Stimulated activated effector memory CD8-positive, alpha-beta T cell treated with anti-CD3 and anti-CD28 coated beads, Interleukin-12 subunit alpha, Interleukin-12 subunit beta, amount 100 ng/mL, for 72 hours (primary cell): ENCODE data around the gene PBX4.
A peak's percentile ranks its signal among the peaks of the same experiment; 100 is the strongest.

Experiments
- ATAC-seq: fragments of 150-1000 bp; cut with Tn5 transposase; 2 replicates; pipeline ENCODE4 v1.10.0; 2021
- DNase-seq, 2 donors: peaks; one replicate each; pipeline ENCODE4 v3.0.0; 2021 to 2022; ENCODE audit warnings: low spot score in 2 of 2
- H3K27ac Mint-ChIP-seq: one replicate; pipeline ENCODE4 v1.8.0; 2022; ENCODE audit warnings: mild to moderate bottlenecking, mixed read lengths
- H3K36me3 Mint-ChIP-seq: one replicate; pipeline ENCODE4 v1.8.0; 2022; ENCODE audit warnings: mild to moderate bottlenecking, mixed read lengths
- H3K4me1 Mint-ChIP-seq: one replicate; pipeline ENCODE4 v1.8.0; 2022; ENCODE audit warnings: mixed read lengths
- H3K4me3 Mint-ChIP-seq: one replicate; pipeline ENCODE4 v1.8.0; 2022; ENCODE audit warnings: mild to moderate bottlenecking, mixed read lengths
- H3K9me3 Mint-ChIP-seq: one replicate; pipeline ENCODE4 v1.8.0; 2022; ENCODE audit warnings: mixed read lengths

Gene PBX4

GRCh38 chr19:19527674-19528625, 90.5 kb downstream of the PBX4 start:
- DNase-seq (no peak), ATAC-seq (no peak)
- H3K9me3 Mint-ChIP-seq = no peaks in the 10 kb centered on the region
- H3K4me3 Mint-ChIP-seq = no peak overlapping the region
- H3K4me1 Mint-ChIP-seq = peaks cover 12% of the 10 kb centered on the region
- H3K27ac Mint-ChIP-seq = no peak overlapping the region
- H3K36me3 Mint-ChIP-seq = peaks cover 71% of the 10 kb centered on the region

DNA sequence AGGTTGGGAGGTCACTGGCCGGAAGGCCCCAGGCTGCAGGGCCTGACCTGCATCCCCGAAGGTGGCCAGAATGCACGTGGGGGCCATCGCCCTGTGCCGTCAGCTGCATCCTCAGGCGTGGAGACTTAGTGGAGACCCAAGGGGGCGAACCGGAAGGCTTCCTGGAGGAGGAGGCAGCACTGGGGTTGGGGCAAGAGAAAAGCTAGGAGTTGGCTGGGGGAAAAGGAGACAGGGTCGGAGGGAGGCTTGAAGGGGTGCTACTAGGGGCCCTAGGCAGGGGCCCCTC, 91.2 kb downstream of the PBX4 start:
- Mint-ChIP-seq H3K36me3 (peaks cover 69% of the 10 kb centered on the region), H3K4me1 (peaks cover 11% of the 10 kb centered on the region), H3K27ac (no peak overlapping the region), H3K9me3 (no peaks in the 10 kb centered on the region), H3K4me3 (no peak overlapping the region)
- no peak for DNase-seq
- no peak for ATAC-seq

GRCh38 chr19:19526581-19527370, 91.7 kb downstream of the PBX4 start:
- Mint-ChIP-seq H3K4me1 (peaks cover 6% of the 10 kb centered on the region), H3K36me3 (peaks cover 69% of the 10 kb centered on the region), H3K9me3 (no peaks in the 10 kb centered on the region), H3K4me3 (no peak overlapping the region), H3K27ac (peak overlapping the region; percentile 56)
- ATAC-seq (no peak), DNase-seq (no peak)

DNA sequence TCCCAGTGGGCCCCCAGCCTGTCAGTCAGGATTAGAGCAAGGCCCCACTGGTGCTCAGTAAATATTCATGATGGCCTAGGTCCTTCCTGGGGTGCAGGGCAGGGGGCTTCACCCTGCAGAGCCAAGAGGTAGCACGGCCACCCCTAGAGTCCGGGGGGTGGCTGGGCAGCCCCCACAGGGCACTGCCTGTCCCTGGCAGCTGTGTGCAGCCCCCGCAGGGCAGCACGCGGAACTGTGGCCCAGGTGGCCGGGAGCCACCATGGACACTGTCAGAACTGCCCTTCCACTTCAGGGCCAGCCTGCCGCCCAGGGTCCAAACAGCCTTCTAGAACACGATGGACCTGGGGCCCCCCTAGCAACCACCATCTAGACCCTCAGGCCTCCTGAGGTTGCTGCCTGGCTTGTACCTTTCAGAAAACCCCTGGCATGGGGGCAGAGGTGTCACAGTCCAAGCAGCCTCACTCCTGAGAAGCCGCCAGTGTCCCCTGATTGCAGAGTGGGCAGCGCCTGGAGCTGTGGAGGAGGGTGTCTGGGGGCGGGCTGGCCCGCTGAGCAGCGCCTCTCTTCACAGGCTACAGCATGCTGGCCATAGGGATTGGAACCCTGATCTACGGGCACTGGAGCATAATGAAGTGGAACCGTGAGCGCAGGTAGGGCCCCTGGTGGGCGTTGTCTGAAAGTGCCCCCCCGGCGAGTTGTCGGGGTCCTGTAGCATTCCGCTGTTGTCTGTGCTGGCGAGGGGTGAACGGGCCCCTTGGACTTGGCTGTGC, 92.7 kb downstream of the PBX4 start:
- DNase-seq (no peak), ATAC-seq (no peak)
- no peaks in the 10 kb centered on the region for H3K9me3 Mint-ChIP-seq
- H3K4me1 Mint-ChIP-seq = peaks cover 6% of the 10 kb centered on the region
- no peak overlapping the region for H3K27ac Mint-ChIP-seq
- H3K36me3 Mint-ChIP-seq = peaks cover 77% of the 10 kb centered on the region
- H3K4me3 Mint-ChIP-seq = no peak overlapping the region

GRCh38 chr19:19524053-19524452, 94.4 kb downstream of the PBX4 start:
- Mint-ChIP-seq H3K27ac (no peak overlapping the region), H3K36me3 (peaks cover 83% of the 10 kb centered on the region)

GRCh38 chr19:19523177-19523576, 95.3 kb downstream of the PBX4 start:
- H3K4me3 Mint-ChIP-seq = no peak overlapping the region
- no peak for ATAC-seq
- DNase-seq = no peak
- H3K4me1 Mint-ChIP-seq = peaks cover 22% of the 10 kb centered on the region
- no peak overlapping the region for H3K27ac Mint-ChIP-seq
- peaks cover 89% of the 10 kb centered on the region for H3K36me3 Mint-ChIP-seq
- no peaks in the 10 kb centered on the region for H3K9me3 Mint-ChIP-seq

More at GRCh38 chr19:19524053-19524452, 94.4 kb downstream of the PBX4 start:
- peaks cover 21% of the 10 kb centered on the region for H3K4me1 Mint-ChIP-seq
- no peaks in the 10 kb centered on the region for H3K9me3 Mint-ChIP-seq
- H3K4me3 Mint-ChIP-seq = no peak overlapping the region
- no peak for ATAC-seq
- DNase-seq = no peak

- no peak overlapping the region for H3K4me3 Mint-ChIP-seq
- peaks cover 82% of the 10 kb centered on the region for H3K36me3 Mint-ChIP-seq
- ATAC-seq (no peak), DNase-seq (no peak)
- peaks cover 22% of the 10 kb centered on the region for H3K4me1 Mint-ChIP-seq
- no peaks in the 10 kb centered on the region for H3K9me3 Mint-ChIP-seq
- H3K27ac Mint-ChIP-seq = peak overlapping the region; percentile 84
Measured at GRCh38 chr19:19520989-19521388, 97.5 kb downstream of the PBX4 start.

DNA sequence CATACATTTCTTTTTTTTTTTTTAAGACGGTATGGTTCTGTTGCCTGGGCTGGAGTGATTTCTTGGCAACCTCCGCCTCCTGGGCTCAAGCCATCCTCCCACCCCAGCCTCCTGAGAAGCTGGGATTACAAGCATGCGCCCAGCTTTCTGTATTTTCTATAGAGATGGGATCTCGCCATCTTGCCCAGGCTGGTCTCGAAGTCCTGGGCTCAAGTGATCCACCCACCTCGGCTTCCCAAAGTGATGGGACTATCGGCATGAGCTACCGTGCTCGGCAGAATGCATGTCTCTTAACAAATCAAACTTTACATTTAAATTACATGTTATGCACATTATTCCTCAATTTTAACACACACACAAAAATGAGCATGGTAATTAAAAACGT, 101.3 kb downstream of the PBX4 start:
- no peaks in the 10 kb centered on the region for H3K9me3 Mint-ChIP-seq

GRCh38 chr19:19515642-19516519, 102.6 kb downstream of the PBX4 start, which contains the start of gene NDUFA13:
TSS of gene NDUFA13 (plus strand) at chr19:19516225. CDS start at chr19:19516239, 14 bp downstream.
- Mint-ChIP-seq H3K9me3 (no peaks in the 10 kb centered on the region), H3K36me3 (peaks cover 58% of the 10 kb centered on the region), H3K27ac (peak within 1 kb of the TSS; percentile 94), H3K4me3 (peak within 1 kb of the TSS; percentile 88), H3K4me1 (peaks cover 20% of the 10 kb centered on the region)
- DNase-seq (peak; percentile 94 to 99), ATAC-seq (peak; percentile 97)

More for the DNA sequence above, 101.3 kb downstream of the PBX4 start:
- ATAC-seq = no peak
- Mint-ChIP-seq H3K4me1 (peaks cover 22% of the 10 kb centered on the region), H3K36me3 (peaks cover 71% of the 10 kb centered on the region), H3K4me3 (peak overlapping the region; percentile 88), H3K27ac (no peak overlapping the region)
- no peak for DNase-seq

- Mint-ChIP-seq H3K4me3 (peak within 1 kb of the TSS; percentile 88), H3K9me3 (no peaks in the 10 kb centered on the region), H3K27ac (peak within 1 kb of the TSS; percentile 94), H3K4me1 (peaks cover 12% of the 10 kb centered on the region), H3K36me3 (peaks cover 49% of the 10 kb centered on the region)
- no peak for ATAC-seq
- DNase-seq = no peak
Measured at GRCh38 chr19:19514881-19515641, 103.4 kb downstream of the PBX4 start, which contains the start of gene TSSK6. TSS of gene TSSK6 (minus strand) at chr19:19515548. CDS start at chr19:19515427, 121 bp downstream.

DNA sequence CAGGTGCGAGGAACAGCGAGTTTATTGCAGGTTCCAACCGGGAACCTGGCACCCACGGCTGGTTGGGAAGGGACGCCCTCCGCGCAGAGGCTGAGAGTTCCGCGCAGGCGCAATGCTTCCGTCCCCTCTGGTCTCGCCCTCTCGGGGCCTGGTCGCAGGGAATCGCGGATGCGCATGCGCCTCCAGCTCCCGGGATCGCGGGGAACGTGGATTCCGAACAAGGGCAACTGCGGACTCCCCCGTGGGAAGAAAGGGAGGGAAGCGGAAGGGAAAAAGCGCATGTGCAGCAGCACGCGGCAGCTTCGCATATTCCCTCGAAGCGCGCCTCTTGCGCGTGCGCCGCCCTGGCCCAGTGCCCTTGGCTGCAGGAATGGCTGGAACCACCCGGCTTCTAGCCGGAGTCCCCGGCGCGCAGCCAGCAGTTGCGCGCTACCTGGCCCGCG, 104.3 kb downstream of the PBX4 start:
- ATAC-seq (no peak), DNase-seq (no peak)
- peak overlapping the region; percentile 39 for H3K4me3 Mint-ChIP-seq
- H3K36me3 Mint-ChIP-seq = peaks cover 47% of the 10 kb centered on the region
- H3K27ac Mint-ChIP-seq = peak overlapping the region; percentile 26
- H3K4me1 Mint-ChIP-seq = peaks cover 3% of the 10 kb centered on the region
- no peaks in the 10 kb centered on the region for H3K9me3 Mint-ChIP-seq

GRCh38 chr19:19513682-19514081, 104.8 kb downstream of the PBX4 start:
- Mint-ChIP-seq H3K9me3 (no peaks in the 10 kb centered on the region), H3K4me3 (peak overlapping the region; percentile 39), H3K36me3 (peaks cover 46% of the 10 kb centered on the region), H3K27ac (peak overlapping the region; percentile 26), H3K4me1 (no peaks in the 10 kb centered on the region)
- DNase-seq (no peak), ATAC-seq (no peak)
